Measurements from ENCODE around the gene DSCAM. TPM values are rescaled to one million over a fixed set of nuclear protein-coding genes. Genes with fewer than 3 reads are reported as not detected.

The DSCAM gene
- polyA plus RNA-seq, 1 donor = 0.85 TPM

GRCh38 chr21:40250514-40251294, 596.3 kb downstream of the DSCAM start:
- Histone ChIP-seq H3K4me3 (ENCODE audit: low read length) (no peak overlapping the region), H3K27ac (ENCODE audit: low read length) (no peak overlapping the region), H3K4me1 (ENCODE audit: control insufficient read depth, insufficient read depth, low read length) (no peaks in the 10 kb centered on the region), H3K36me3 (ENCODE audit: control insufficient read depth, insufficient read depth, low read length) (no peaks in the 10 kb centered on the region), H3K27me3 (ENCODE audit: control insufficient read depth, insufficient read depth, low read length) (no peaks in the 10 kb centered on the region), H3K9me3 (ENCODE audit: control insufficient read depth, low read depth, low read length) (no peaks in the 10 kb centered on the region)
- no CpG with 5 or more reads among the region's 7 CpGs for WGBS (ENCODE audit: insufficient coverage, low lambda C conversion rate)
- no peak for DNase-seq

- H3K4me3 ChIP-seq (ENCODE audit: low read length) = no peak overlapping the region
- WGBS (ENCODE audit: insufficient coverage, low lambda C conversion rate) = no CpG with 5 or more reads among the region's 4 CpGs
- H3K36me3 ChIP-seq (ENCODE audit: control insufficient read depth, insufficient read depth, low read length) = no peaks in the 10 kb centered on the region
- H3K9me3 ChIP-seq (ENCODE audit: control insufficient read depth, low read depth, low read length) = no peaks in the 10 kb centered on the region
- H3K27me3 ChIP-seq (ENCODE audit: control insufficient read depth, insufficient read depth, low read length) = no peaks in the 10 kb centered on the region
- H3K4me1 ChIP-seq (ENCODE audit: control insufficient read depth, insufficient read depth, low read length) = no peaks in the 10 kb centered on the region
- DNase-seq = no peak
- no peak overlapping the region for H3K27ac ChIP-seq (ENCODE audit: low read length)
Observed at GRCh38 chr21:40244981-40245380, 602.0 kb downstream of the DSCAM start.

- DNase-seq = no peak
- no peaks in the 10 kb centered on the region for H3K4me1 ChIP-seq (ENCODE audit: control insufficient read depth, insufficient read depth, low read length)
Observed at GRCh38 chr21:40243685-40244084, 603.3 kb downstream of the DSCAM start.

GRCh38 chr21:40242586-40243265, 604.2 kb downstream of the DSCAM start:
- WGBS (ENCODE audit: insufficient coverage, low lambda C conversion rate) = 80% methylated on average over 1 of the region's 3 CpGs
- Histone ChIP-seq H3K9me3 (ENCODE audit: control insufficient read depth, low read depth, low read length) (no peaks in the 10 kb centered on the region), H3K4me1 (ENCODE audit: control insufficient read depth, insufficient read depth, low read length) (no peaks in the 10 kb centered on the region), H3K27me3 (ENCODE audit: control insufficient read depth, insufficient read depth, low read length) (no peaks in the 10 kb centered on the region), H3K36me3 (ENCODE audit: control insufficient read depth, insufficient read depth, low read length) (no peaks in the 10 kb centered on the region), H3K4me3 (ENCODE audit: low read length) (no peak overlapping the region), H3K27ac (ENCODE audit: low read length) (no peak overlapping the region)
- DNase-seq = no peak

More at GRCh38 chr21:40243685-40244084, 603.3 kb downstream of the DSCAM start:
- Histone ChIP-seq H3K36me3 (ENCODE audit: control insufficient read depth, insufficient read depth, low read length) (no peaks in the 10 kb centered on the region), H3K27me3 (ENCODE audit: control insufficient read depth, insufficient read depth, low read length) (no peaks in the 10 kb centered on the region), H3K27ac (ENCODE audit: low read length) (no peak overlapping the region), H3K9me3 (ENCODE audit: control insufficient read depth, low read depth, low read length) (no peaks in the 10 kb centered on the region), H3K4me3 (ENCODE audit: low read length) (no peak overlapping the region)
- no CpG with 5 or more reads among the region's 5 CpGs for WGBS (ENCODE audit: insufficient coverage, low lambda C conversion rate)

GRCh38 chr21:40235528-40235927, 611.4 kb downstream of the DSCAM start:
- no peaks in the 10 kb centered on the region for H3K4me1 ChIP-seq (ENCODE audit: control insufficient read depth, insufficient read depth, low read length)
- H3K36me3 ChIP-seq (ENCODE audit: control insufficient read depth, insufficient read depth, low read length) = no peaks in the 10 kb centered on the region
- DNase-seq = no peak
- no peaks in the 10 kb centered on the region for H3K27me3 ChIP-seq (ENCODE audit: control insufficient read depth, insufficient read depth, low read length)
- WGBS (ENCODE audit: insufficient coverage, low lambda C conversion rate) = 86% methylated on average over 3 of the region's 5 CpGs
- H3K4me3 ChIP-seq (ENCODE audit: low read length) = no peak overlapping the region
- H3K9me3 ChIP-seq (ENCODE audit: control insufficient read depth, low read depth, low read length) = no peaks in the 10 kb centered on the region
- no peak overlapping the region for H3K27ac ChIP-seq (ENCODE audit: low read length)

GRCh38 chr21:40231979-40232378, 615.0 kb downstream of the DSCAM start:
- Histone ChIP-seq H3K36me3 (ENCODE audit: control insufficient read depth, insufficient read depth, low read length) (no peaks in the 10 kb centered on the region), H3K4me3 (ENCODE audit: low read length) (no peak overlapping the region), H3K27me3 (ENCODE audit: control insufficient read depth, insufficient read depth, low read length) (no peaks in the 10 kb centered on the region), H3K27ac (ENCODE audit: low read length) (no peak overlapping the region), H3K9me3 (ENCODE audit: control insufficient read depth, low read depth, low read length) (no peaks in the 10 kb centered on the region), H3K4me1 (ENCODE audit: control insufficient read depth, insufficient read depth, low read length) (no peaks in the 10 kb centered on the region)
- WGBS (ENCODE audit: insufficient coverage, low lambda C conversion rate) = no CpG with 5 or more reads among the region's 2 CpGs
- DNase-seq = no peak

- no peaks in the 10 kb centered on the region for H3K27me3 ChIP-seq (ENCODE audit: control insufficient read depth, insufficient read depth, low read length)
- no peaks in the 10 kb centered on the region for H3K36me3 ChIP-seq (ENCODE audit: control insufficient read depth, insufficient read depth, low read length)
- no peak overlapping the region for H3K4me3 ChIP-seq (ENCODE audit: low read length)
- H3K4me1 ChIP-seq (ENCODE audit: control insufficient read depth, insufficient read depth, low read length) = no peaks in the 10 kb centered on the region
- no peak overlapping the region for H3K27ac ChIP-seq (ENCODE audit: low read length)
- no CpG with 5 or more reads among the region's 1 CpG for WGBS (ENCODE audit: insufficient coverage, low lambda C conversion rate)
- no peak for DNase-seq
- no peaks in the 10 kb centered on the region for H3K9me3 ChIP-seq (ENCODE audit: control insufficient read depth, low read depth, low read length)
Observed at GRCh38 chr21:40227096-40227495, 619.9 kb downstream of the DSCAM start.

- no peaks in the 10 kb centered on the region for H3K9me3 ChIP-seq (ENCODE audit: control insufficient read depth, low read depth, low read length)
- no peak overlapping the region for H3K27ac ChIP-seq (ENCODE audit: low read length)
- DNase-seq = no peak
- no peak overlapping the region for H3K4me3 ChIP-seq (ENCODE audit: low read length)
- H3K4me1 ChIP-seq (ENCODE audit: control insufficient read depth, insufficient read depth, low read length) = no peaks in the 10 kb centered on the region
- no peaks in the 10 kb centered on the region for H3K27me3 ChIP-seq (ENCODE audit: control insufficient read depth, insufficient read depth, low read length)
- 89% methylated on average over 1 of the region's 2 CpGs for WGBS (ENCODE audit: insufficient coverage, low lambda C conversion rate)
- no peaks in the 10 kb centered on the region for H3K36me3 ChIP-seq (ENCODE audit: control insufficient read depth, insufficient read depth, low read length)
Observed at GRCh38 chr21:40215941-40216340, 631.0 kb downstream of the DSCAM start.

- Histone ChIP-seq H3K4me3 (ENCODE audit: low read length) (no peak overlapping the region), H3K9me3 (ENCODE audit: control insufficient read depth, low read depth, low read length) (no peaks in the 10 kb centered on the region), H3K27ac (ENCODE audit: low read length) (no peak overlapping the region), H3K4me1 (ENCODE audit: control insufficient read depth, insufficient read depth, low read length) (no peaks in the 10 kb centered on the region), H3K36me3 (ENCODE audit: control insufficient read depth, insufficient read depth, low read length) (no peaks in the 10 kb centered on the region), H3K27me3 (ENCODE audit: control insufficient read depth, insufficient read depth, low read length) (no peaks in the 10 kb centered on the region)
- no CpG with 5 or more reads among the region's 2 CpGs for WGBS (ENCODE audit: insufficient coverage, low lambda C conversion rate)
- DNase-seq = no peak
Observed at GRCh38 chr21:40210251-40210650, 636.7 kb downstream of the DSCAM start.

- Histone ChIP-seq H3K36me3 (ENCODE audit: control insufficient read depth, insufficient read depth, low read length) (no peaks in the 10 kb centered on the region), H3K27ac (ENCODE audit: low read length) (no peak overlapping the region), H3K4me1 (ENCODE audit: control insufficient read depth, insufficient read depth, low read length) (no peaks in the 10 kb centered on the region), H3K4me3 (ENCODE audit: low read length) (no peak overlapping the region), H3K9me3 (ENCODE audit: control insufficient read depth, low read depth, low read length) (no peaks in the 10 kb centered on the region), H3K27me3 (ENCODE audit: control insufficient read depth, insufficient read depth, low read length) (no peaks in the 10 kb centered on the region)
- no CpG with 5 or more reads among the region's 5 CpGs for WGBS (ENCODE audit: insufficient coverage, low lambda C conversion rate)
- no peak for DNase-seq
Observed at GRCh38 chr21:40208948-40209345, 638.0 kb downstream of the DSCAM start.

Measured in large intestine (tissue), 3 donors.